Heart left ventricle (tissue), 16 donors: ENCODE measurements around the gene KDM8. TPM values are rescaled to one million over a fixed set of nuclear protein-coding genes. Genes with fewer than 3 reads are reported as not detected.

Experiments used
- ATAC-seq, 4 donors: fragments of 200-7000 bp; cut with Tn5 transposase; one replicate each; pipeline ENCODE4 v1.9.1; 2020 to 2022; ENCODE audit warnings: moderate library complexity in 4 of 4, mild to moderate bottlenecking in 3 of 4, moderate number of reproducible peaks in 1 of 4
- DNase-seq, 5 donors: peaks; one replicate each; pipeline ENCODE4 v3.0.0-alpha.2; 2020
- H3K27ac ChIP-seq, 12 donors: fragments of 200-600 bp; sonication (generic) in 4 of 12; one replicate each; pipeline versions ENCODE4 v1.5.0 to v1.8.0; 2016 to 2022; ENCODE audit warnings: mild to moderate bottlenecking in 2 of 12
- H3K27me3 ChIP-seq, 9 donors: fragments of 200-600 bp; sonication (generic) in 2 of 9; one replicate each; pipeline versions ENCODE4 v1.5.1 to v1.8.0; 2016 to 2022; ENCODE audit warnings: mild to moderate bottlenecking in 3 of 9
- H3K36me3 ChIP-seq, 9 donors: fragments of 200-600 bp; sonication (generic) in 2 of 9; one replicate each; pipeline versions ENCODE4 v1.5.0 to v1.8.0; 2018 to 2022; ENCODE audit warnings: mild to moderate bottlenecking in 2 of 9
- H3K4me1 ChIP-seq, 12 donors: fragments of 200-600 bp; sonication (generic) in 4 of 12; one replicate each; pipeline versions ENCODE4 v1.5.0 to v1.8.0; 2016 to 2022; ENCODE audit warnings: mild to moderate bottlenecking in 3 of 12
- H3K4me3 ChIP-seq, 12 donors: fragments of 200-600 bp; sonication (generic) in 4 of 12; one replicate each; pipeline versions ENCODE4 v1.5.0 to v1.8.0; 2017 to 2022; ENCODE audit warnings: mild to moderate bottlenecking in 9 of 12, moderate library complexity in 4 of 12
- H3K9me3 ChIP-seq, 12 donors: fragments of 200-600 bp; sonication (generic) in 4 of 12; one replicate each; pipeline versions ENCODE4 v1.5.0 to v1.8.0; 2016 to 2022; ENCODE audit warnings: mild to moderate bottlenecking in 1 of 12
- POLR2A ChIP-seq, 2 donors: fragments of 450-650 bp; IDR thresholded peaks; one replicate each; pipeline ENCODE4 v1.6.1; 2017; ENCODE audit warnings: antibody characterized with exemption in 2 of 2, mild to moderate bottlenecking in 2 of 2, moderate library complexity in 2 of 2
- WGBS, 4 donors: extraction: QIAGEN DNeasy Blood & Tissue Kit in 2 of 4; methylation state at CpG; one replicate each; pipeline versions ENCODE4 v1.1.5 to v1.1.7; 2013 to 2018; 5-methylcytosine and 5-hydroxymethylcytosine counted together
- intact Hi-C, 10 donors: fragments of 100-400 bp; cut with DNase I; formaldehyde crosslinking; loops; one replicate each; pipeline versions ENCODE4 v1.11.1 to v1.14.2; 2022
- polyA plus RNA-seq, 2 donors: library from polyadenylated mRNA; stranded (reverse); fragments of 200-250 nt; gene quantifications; one replicate each; pipeline ENCODE4 v1.2.3, GENCODE V29; 2013
- total RNA-seq, 9 donors: library from RNA; depleted of rRNA in 2 of 9; stranded (reverse); fragments of >200 nt in 2 of 9; fragmentation: NEBNext Ultra II Directional in 3 of 9; extraction: Animal tissue kit (Norgen Biotek cat#: 25700) in 3 of 9; gene quantifications; one replicate each; pipeline versions ENCODE4 v1.1.0 to v1.2.4, GENCODE V29; 2016 to 2023
- TF ChIP-seq, protein P1 (sequence below), 12 donors: fragments of 200-600 bp; sonication (generic) in 4 of 12; IDR thresholded peaks; one replicate each; pipeline versions ENCODE4 v1.5.0 to v1.8.0; 2018 to 2022; ENCODE audit warnings: antibody characterized with exemption in 12 of 12, mild to moderate bottlenecking in 5 of 12
- donor health status: ischemic (EF 13 %, LVEDD 7.1; RV severe dilation, severe dysfunction).
- donor health status: healthy with polysubstance abuse.
- donor health status: DM: no; HTN: yes; CAD: no.
- donor health status: DM: no; HTN: no; CAD: no.
- donor health status: ischemic (EF 25% LVEDD 6.9; RV normal size, moderate dysfunction).
- donor health status: ischemic (EF 25% LVEDD 5.7; RV mildly dilated, moderate dysfunction).
- donor health status: healthy.
- donor health status: DM: yes; HTN: yes; CAD: no.
- donor health status: ischemic (EF 35%, LVEDD 5.7; RV mildly dilated, moderate dysfunction).
- donor health status: nonischemic (EF 11% LVEDD 7.7; RV severe dilation, severe dysfunction).
- donor health status: DM: yes; HTN: yes; CAD: no.
- donor health status: PGD.
- donor health status: ischemic (EF 29% LVEDD 5.4; RV normal size, mild dysfunction).
- donor health status: nonischemic (EF 23%, LVEDD 6.1; RV moderate dilation, normal function).

Gene KDM8
- total and polyA plus RNA-seq, 11 donors = 1.4 to 8.4 (median 3.5) TPM

DNA sequence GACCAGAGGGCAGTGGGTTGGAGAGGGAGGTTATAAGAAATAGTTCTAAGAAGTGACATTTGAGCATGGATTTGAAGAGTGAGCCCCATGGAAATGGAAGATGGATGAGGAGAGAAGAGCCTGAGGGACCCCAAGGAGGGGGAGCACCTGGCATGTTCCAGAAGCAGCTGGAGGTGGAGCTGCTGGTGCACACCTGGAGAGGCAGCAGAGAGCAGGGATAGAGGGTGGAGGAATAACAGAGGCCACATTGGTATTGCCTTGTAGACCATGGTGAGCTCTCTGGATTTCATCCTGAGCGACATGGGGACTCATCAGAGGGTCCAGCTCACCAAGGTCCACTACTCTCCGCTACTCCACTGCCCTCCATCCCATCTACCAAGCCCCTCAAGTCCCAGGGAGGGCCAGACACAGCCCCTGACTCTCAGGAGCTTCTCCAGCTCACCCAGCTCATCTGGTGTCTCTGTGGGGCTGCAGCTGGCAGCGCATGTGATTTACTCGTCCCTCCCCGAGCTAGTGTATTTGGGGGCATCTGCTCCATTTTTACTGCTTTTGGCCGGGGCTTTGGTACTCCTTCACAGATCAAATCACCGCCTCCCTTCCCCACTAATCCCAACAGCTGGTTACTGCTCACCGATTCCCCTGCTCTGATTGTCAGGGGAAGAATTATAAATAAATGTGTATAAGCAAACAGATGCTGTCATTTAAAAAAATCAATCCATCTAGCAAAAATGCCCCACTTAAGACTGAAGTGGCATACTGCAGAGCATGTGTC, 22.1 kb upstream of the KDM8 start:
- Histone ChIP-seq H3K9me3 (peaks cover 0 to 7% (median 0%) of the 10 kb centered on the region in 12 donors), H3K36me3 (no peaks in the 10 kb centered on the region), H3K27me3 (no peaks in the 10 kb centered on the region), H3K4me1 (peaks cover 0 to 9% (median 0%) of the 10 kb centered on the region in 12 donors), H3K27ac (no peak overlapping the region), H3K4me3 (no peak overlapping the region)
- no peak for ATAC-seq
- WGBS, 4 donors = 86 to 93% (median 89%) methylated on average over 8 of the region's 8 CpGs
- DNase-seq = no peak
- intact Hi-C loops = loop anchor here in 5 of 10 donors (5.0 kb wide), 2 partner anchors 186 to 276 kb away; no protein-coding TSS in a partner anchor
- TF ChIP-seq POLR2A (IDR thresholded peaks at IDR 0.05) = no peak
- TF ChIP-seq, protein P1, sequence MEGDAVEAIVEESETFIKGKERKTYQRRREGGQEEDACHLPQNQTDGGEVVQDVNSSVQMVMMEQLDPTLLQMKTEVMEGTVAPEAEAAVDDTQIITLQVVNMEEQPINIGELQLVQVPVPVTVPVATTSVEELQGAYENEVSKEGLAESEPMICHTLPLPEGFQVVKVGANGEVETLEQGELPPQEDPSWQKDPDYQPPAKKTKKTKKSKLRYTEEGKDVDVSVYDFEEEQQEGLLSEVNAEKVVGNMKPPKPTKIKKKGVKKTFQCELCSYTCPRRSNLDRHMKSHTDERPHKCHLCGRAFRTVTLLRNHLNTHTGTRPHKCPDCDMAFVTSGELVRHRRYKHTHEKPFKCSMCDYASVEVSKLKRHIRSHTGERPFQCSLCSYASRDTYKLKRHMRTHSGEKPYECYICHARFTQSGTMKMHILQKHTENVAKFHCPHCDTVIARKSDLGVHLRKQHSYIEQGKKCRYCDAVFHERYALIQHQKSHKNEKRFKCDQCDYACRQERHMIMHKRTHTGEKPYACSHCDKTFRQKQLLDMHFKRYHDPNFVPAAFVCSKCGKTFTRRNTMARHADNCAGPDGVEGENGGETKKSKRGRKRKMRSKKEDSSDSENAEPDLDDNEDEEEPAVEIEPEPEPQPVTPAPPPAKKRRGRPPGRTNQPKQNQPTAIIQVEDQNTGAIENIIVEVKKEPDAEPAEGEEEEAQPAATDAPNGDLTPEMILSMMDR (IDR thresholded peaks at IDR 0.05) = no peak

DNA sequence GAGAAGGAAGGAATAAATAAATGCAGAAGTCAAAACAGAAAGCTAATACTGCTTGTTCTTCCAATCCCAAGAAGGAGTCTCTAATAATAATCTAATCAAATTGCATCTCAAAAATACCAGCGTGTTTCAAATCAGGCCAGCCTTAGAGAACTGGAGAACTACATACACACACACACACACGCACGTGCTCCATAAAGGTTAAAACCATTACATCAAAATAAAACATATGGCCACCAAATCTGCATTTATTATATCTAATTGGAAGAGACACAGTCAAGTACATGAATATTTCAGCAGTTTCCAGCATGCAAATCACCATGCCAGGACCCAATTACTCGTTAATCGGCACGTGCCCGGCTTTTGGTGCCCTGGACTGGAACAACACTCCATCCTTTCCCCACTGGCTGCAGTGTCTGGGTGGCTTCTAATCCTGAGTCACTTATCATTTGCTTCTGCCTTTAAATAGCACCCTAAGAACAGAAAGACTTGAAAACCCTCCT, 20.4 kb upstream of the KDM8 start:
- Histone ChIP-seq H3K4me1 (peaks cover 0 to 9% (median 0%) of the 10 kb centered on the region in 12 donors), H3K36me3 (no peaks in the 10 kb centered on the region), H3K9me3 (peaks cover 0 to 7% (median 0%) of the 10 kb centered on the region in 12 donors), H3K4me3 (no peak overlapping the region), H3K27ac (no peak overlapping the region), H3K27me3 (no peaks in the 10 kb centered on the region)
- ATAC-seq = no peak
- WGBS, 4 donors = 75 to 82% (median 81%) methylated on average over 7 of the region's 7 CpGs
- intact Hi-C loops = loop anchor here in 5 of 10 donors (5.0 kb wide), 2 partner anchors 184 to 274 kb away; no protein-coding TSS in a partner anchor
- no peak for DNase-seq
- TF ChIP-seq, protein P1 (IDR thresholded peaks at IDR 0.05) = no peak
- TF ChIP-seq POLR2A (IDR thresholded peaks at IDR 0.05) = no peak

DNA sequence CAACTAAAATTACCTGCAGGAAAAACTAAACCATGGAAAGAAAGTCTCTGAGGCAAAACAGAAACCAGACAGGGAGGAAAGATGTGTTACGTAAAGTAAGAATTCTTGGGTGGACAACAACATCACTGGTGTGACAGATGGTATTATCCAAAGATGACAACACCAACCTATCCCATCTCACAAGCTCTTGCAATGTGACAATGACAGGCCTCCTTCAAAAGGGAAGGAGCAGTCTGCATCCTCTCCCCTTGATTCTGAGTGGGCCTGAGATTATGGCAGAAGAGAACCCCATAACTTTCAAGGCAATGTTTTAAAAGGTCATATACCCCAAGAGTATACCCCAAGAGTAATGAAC, 17.6 kb upstream of the KDM8 start:
- H3K36me3 ChIP-seq = no peaks in the 10 kb centered on the region
- intact Hi-C loops = no loop called here
- H3K4me1 ChIP-seq = no peaks in the 10 kb centered on the region
- peaks cover 0 to 7% (median 0%) of the 10 kb centered on the region in 12 donors for H3K9me3 ChIP-seq
- peaks cover 0 to 9% (median 0%) of the 10 kb centered on the region in 9 donors for H3K27me3 ChIP-seq
- TF ChIP-seq, protein P1 (IDR thresholded peaks at IDR 0.05) = no peak
- no peak for TF ChIP-seq POLR2A (IDR thresholded peaks at IDR 0.05)
- H3K4me3 ChIP-seq = no peak overlapping the region
- 94 to 100% (median 96%) methylated on average over 1 of the region's 1 CpG for WGBS, 4 donors
- no peak overlapping the region for H3K27ac ChIP-seq
- ATAC-seq (no peak), DNase-seq (no peak)

DNA sequence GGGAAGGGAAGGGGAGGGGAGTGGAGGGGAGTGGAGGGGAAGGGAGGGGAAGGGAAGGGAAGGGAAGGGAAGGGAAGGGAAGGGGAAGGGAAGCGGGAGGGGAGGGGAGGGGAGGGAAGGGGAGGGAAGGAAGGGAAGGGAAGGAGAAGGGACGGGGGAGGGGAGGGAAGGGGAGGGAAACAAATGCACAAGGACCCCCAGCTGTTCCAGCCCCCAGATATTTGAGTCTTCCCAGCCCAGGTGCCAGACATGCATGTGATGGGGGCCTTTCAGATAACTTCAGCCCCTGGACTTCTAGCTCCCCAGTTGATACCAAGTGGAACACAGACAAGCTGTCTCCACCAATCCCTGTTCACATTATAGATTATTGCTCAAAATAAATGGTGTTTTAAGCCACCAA, 14.7 kb upstream of the KDM8 start:
- H3K27me3 ChIP-seq = peaks cover 0 to 9% (median 0%) of the 10 kb centered on the region in 9 donors
- TF ChIP-seq, protein P1 (IDR thresholded peaks at IDR 0.05) = no peak
- TF ChIP-seq POLR2A (IDR thresholded peaks at IDR 0.05) = no peak
- H3K36me3 ChIP-seq = no peaks in the 10 kb centered on the region
- ATAC-seq = no peak
- H3K27ac ChIP-seq = no peak overlapping the region
- H3K9me3 ChIP-seq = no peaks in the 10 kb centered on the region
- H3K4me1 ChIP-seq = no peaks in the 10 kb centered on the region
- no peak overlapping the region for H3K4me3 ChIP-seq
- intact Hi-C loops = no loop called here
- WGBS, 4 donors = 60 to 82% (median 68%) methylated on average over 2 of the region's 2 CpGs
- DNase-seq = no peak
